UCSD-AML1 (cell line): ENCODE data around the gene ACTRT2.

Experiments
- DNase-seq: peaks from one replicate; lab custom pipeline; 2025; ENCODE audit not compliant: unreplicated experiment; lab: John Stamatoyannopoulos, UW

ACTRT2 gene

GRCh38 chr1:2983706-2984398 is 37.4 kb upstream of the ACTRT2 start:
- no peak for DNase-seq

GRCh38 chr1:2984399-2985061 is 36.7 kb upstream of the ACTRT2 start:
- no peak for DNase-seq

GRCh38 chr1:2985067-2985561 is 36.2 kb upstream of the ACTRT2 start:
- no peak for DNase-seq

DNA sequence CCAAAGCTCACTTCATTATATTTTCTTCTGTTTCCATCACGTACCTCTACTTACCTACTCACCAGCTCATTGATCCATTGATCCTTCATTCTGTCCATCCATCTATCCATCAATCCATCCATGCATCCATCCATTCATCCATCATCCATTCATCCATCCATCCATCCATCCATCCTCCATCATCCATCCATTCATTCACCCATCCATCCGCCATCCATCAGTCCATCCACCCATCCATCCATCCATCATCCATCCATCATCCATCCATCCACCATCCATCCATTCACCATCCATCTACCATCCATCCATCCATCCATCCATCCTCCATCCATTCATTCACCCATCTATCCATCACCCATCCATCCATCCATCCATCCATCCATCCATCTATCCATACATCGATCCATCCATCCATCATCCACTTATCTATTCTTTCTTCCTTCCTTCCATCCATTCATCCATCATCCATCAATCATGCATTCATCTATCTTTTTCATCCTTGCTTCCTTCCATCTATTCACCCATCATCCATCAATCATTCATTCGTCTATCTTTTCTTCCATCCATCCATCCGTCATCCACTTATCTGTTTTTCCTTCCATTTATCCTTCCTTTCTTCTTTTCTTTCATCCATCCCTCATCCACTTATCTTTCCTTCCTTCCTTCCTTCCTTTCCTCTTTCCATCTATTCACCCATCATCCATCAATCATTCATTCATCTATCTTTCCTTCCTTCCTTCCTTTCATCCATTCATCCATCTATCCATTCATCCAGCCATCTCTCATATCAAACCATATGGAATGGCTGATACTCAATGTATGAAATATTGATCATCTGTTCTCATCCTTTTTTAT is 35.3 kb upstream of the ACTRT2 start:
- DNase-seq, result no peak

DNA sequence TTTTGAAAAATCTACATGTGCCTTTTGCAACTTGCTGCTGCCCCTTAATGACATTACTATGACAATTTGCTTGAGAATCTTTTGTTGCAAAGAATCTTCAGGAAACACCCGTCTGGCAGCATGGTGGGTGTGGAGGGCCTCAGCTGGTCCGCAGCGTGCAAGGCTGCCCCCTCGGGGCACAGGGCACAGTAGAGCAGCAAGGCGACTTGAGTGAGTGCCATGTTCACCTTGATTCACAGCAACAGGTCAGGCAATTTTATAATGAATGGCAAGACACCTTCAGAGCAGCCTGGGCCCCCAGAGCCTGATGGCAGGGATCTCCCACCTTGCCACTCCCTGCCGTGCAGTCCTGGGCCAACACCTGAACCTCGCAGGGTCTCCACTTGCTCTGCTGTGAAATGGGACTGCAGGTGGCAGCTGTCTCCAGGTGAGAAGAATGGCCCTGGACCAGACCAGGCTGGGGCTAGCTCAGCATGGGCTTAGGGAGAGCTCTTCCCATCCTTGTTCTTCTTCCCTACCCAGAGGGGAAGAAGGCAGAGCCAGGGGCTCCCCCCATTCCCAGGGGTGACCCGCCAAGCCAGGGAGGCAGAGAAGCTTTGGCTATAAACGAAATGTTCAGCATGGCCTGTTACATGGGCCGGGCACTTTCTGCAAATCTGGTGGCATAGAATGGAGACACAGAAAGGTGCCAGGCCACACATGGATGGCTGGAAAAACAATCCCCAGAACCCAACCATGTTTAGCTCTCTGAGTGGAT is 34.5 kb upstream of the ACTRT2 start:
- DNase-seq, result no peak

DNA sequence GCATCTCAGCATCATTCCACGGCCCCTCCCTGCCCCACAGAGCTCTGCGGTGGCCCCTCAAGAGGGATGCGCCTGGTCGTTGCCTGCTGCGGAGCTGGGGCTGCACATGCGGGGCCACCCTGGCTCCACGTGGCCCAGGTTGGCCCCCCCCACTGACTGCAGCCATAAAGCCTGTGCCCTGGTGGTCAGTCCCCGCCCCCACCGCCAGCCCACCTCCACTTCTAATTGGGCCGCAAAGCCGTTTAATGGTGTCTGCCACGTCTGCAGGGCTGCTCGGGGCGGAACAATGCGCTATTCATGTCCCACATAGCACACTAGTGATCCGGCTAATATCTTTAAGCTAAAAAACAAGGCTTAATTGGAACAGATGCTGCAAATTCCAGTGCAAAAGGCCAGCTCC is 33.5 kb upstream of the ACTRT2 start:
- DNase-seq, result no peak

- no peak for DNase-seq
Measured at GRCh38 chr1:2988256-2988655, 33.0 kb upstream of the ACTRT2 start.

GRCh38 chr1:2989185-2989584 is 32.1 kb upstream of the ACTRT2 start:
- DNase-seq, result no peak

DNA sequence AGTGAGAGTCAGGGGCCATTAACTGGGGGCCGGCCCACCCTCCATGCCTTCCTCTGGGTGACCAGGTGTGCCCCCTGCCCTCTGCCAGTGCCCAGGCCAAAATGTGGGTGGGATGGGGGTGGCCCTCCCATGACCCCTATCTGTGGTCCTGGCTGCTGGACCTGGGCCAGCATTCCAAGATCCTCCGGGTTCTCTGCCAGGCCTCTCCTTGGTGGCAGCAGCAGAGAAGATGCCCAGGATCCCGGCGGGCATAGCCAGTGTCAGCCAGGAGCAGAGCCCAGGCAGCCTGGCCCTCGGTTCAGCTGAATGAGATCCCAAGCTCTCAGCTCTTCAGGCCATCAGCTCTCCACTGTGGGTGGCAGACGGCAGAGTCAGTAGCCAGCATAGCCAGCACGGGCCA is 31.3 kb upstream of the ACTRT2 start:
- no peak for DNase-seq

GRCh38 chr1:2990376-2991115 is 30.7 kb upstream of the ACTRT2 start:
- no peak for DNase-seq

DNA sequence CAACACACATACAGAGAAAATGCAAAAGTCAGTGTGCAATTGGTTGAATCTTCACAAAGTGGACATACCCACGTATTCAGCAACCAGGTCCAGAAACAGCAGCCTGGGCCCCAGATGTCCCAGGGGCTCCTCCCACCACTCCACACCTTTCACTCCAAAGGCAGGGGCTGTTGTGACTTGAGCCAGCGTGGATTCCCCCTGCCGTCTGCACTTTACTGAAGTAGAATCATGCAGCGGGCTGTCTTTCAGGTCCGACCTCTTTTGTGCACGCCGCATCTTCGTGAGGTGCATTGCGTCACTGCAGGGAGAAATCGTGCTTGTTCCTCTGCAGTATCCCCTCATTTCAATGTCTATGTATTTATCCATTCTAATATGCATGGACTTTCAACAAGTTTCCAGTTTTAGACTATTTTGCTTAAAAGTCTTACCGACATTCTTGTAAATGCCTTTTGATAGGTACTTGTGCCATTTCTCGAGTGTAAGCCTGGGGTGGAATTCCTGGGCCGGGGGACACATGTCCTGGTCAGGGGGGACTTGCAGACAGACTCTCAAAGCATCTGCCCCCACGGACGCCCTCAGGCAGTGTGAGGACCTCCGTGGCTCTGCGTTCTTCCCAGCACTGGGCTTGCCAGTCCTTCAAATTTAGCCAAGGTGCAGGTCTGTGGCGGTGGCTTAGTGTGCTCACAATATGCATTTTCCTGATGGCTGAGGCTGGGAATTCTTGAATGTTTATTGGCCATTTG is 29.3 kb upstream of the ACTRT2 start:
- DNase-seq, result no peak

- no peak for DNase-seq
Measured at GRCh38 chr1:2998503-2999100, 22.7 kb upstream of the ACTRT2 start.

DNA sequence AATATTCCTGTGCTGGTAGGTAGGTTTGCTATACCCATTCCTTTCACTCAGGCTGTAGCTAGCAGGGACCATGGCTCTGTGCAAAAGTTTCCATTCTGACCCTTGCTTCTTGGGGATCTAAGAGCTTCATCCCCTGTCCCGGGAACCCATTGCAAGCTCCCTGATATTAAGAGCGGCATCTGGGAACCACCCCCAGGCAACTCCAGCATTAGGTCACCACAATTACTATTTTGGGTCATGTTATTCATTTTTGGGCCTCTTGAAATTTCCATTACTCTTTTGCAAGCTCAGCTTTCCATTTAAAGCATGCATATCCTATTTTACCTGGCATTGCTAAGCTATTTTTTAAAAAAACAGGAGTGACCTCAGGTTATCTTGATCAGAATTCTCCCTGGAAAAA is 22.1 kb upstream of the ACTRT2 start:
- DNase-seq, result no peak

GRCh38 chr1:2999571-2999970 is 21.7 kb upstream of the ACTRT2 start:
- DNase-seq, result no peak

GRCh38 chr1:3000214-3000613 is 21.1 kb upstream of the ACTRT2 start:
- DNase-seq, result no peak

GRCh38 chr1:3000671-3001470 is 20.4 kb upstream of the ACTRT2 start:
- no peak for DNase-seq

- no peak for DNase-seq
Measured at GRCh38 chr1:3001471-3002348, 19.6 kb upstream of the ACTRT2 start.
